Astrocyte of the cerebellum (primary cell): ENCODE measurements around the gene MEGF10.

Experiments
- DNase-seq: peaks from one replicate; pipeline ENCODE4 v3.0.0-alpha.2; 2011; ENCODE audit warnings: low read depth
- H3K4me3 ChIP-seq: 2 replicates; pipeline ENCODE4 v1.5.1; 2011; ENCODE audit warnings: mild to moderate bottlenecking, low read depth, low read length, moderate library complexity
- in situ Hi-C: cut with HindIII; loops from 2 replicates; pipeline ENCODE4 v1.10.0; 2017; ENCODE audit warnings: low sequenced_read_pairs
- TF ChIP-seq, protein P1 (sequence below): IDR thresholded peaks from 2 replicates; pipeline ENCODE4 v1.5.1; 2012; ENCODE audit warnings: low read length, low read depth, moderate library complexity, mild to moderate bottlenecking; ENCODE audit errors: missing control alignments

Gene MEGF10

DNA sequence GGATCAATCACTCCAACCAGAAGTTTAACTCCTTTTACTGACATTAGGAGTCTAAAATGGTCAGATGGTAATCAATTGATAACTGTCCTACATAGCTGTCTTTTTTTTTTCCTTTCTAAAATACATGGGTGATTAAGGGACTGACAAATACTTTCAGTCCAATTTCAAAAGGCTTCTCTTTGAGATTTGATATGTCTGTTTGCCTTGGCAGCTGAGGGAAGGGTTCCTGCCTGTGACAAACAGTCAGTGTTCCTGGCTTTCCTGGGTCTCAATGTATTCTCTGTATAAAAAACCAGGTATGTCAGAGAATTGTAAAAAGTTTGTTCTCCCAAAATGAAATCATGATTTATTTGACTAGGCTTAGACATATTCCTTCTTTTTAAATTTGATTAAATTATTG, 84.5 kb downstream of the MEGF10 start:
- TF ChIP-seq, protein P1, sequence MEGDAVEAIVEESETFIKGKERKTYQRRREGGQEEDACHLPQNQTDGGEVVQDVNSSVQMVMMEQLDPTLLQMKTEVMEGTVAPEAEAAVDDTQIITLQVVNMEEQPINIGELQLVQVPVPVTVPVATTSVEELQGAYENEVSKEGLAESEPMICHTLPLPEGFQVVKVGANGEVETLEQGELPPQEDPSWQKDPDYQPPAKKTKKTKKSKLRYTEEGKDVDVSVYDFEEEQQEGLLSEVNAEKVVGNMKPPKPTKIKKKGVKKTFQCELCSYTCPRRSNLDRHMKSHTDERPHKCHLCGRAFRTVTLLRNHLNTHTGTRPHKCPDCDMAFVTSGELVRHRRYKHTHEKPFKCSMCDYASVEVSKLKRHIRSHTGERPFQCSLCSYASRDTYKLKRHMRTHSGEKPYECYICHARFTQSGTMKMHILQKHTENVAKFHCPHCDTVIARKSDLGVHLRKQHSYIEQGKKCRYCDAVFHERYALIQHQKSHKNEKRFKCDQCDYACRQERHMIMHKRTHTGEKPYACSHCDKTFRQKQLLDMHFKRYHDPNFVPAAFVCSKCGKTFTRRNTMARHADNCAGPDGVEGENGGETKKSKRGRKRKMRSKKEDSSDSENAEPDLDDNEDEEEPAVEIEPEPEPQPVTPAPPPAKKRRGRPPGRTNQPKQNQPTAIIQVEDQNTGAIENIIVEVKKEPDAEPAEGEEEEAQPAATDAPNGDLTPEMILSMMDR: no peak
- no peak for DNase-seq
- in situ Hi-C loops: no loop called here
- no peak overlapping the region for H3K4me3 ChIP-seq

DNA sequence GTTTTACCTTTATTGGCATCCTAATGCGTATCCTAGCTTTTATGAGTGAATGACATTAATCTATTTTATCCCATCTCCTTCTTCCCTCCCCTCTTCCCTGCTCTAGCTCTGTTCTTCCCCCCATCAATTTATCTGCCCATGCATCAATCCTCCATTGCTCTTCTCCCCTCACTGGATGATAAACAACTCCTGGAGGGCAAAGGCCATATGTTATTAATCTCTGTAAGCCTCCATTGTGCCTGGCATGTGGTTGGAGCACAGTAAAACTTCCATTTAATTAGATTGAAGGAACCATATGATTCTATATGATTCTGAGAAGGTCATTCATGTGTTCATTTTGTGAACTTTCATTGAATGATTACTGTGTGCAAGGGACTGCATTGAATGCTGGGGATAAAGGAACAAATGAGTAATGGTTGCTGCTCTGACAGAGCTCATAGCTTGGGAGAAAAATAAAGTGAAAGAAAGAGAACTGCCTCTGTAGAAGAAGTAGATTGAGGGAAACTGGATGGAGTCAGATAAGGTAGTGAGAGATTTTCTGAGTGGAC, 85.0 kb downstream of the MEGF10 start:
- DNase-seq: no peak
- TF ChIP-seq, protein P1: no peak
- H3K4me3 ChIP-seq: no peak overlapping the region
- in situ Hi-C loops: no loop called here

DNA sequence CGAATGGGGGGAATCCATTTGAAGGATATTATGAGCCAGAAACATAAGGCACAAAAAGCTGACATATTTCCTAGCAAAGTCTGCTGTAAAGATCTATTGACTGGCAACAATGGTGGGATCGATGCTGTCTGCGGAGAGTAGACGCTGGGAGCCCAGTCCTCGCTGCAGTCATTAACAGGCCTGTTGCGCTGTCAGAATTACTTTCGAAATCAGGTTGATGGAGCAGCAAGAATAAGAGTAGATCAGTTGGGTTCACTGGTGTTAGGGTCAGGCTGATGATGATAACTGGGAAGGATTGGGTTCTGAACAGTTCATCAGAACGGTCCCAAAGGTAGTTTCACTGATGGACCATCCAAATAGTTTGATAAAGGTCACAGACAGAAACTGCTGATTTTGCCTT, 87.1 kb downstream of the MEGF10 start:
- TF ChIP-seq, protein P1: no peak
- in situ Hi-C loops: no loop called here
- no peak for DNase-seq
- no peak overlapping the region for H3K4me3 ChIP-seq

DNA sequence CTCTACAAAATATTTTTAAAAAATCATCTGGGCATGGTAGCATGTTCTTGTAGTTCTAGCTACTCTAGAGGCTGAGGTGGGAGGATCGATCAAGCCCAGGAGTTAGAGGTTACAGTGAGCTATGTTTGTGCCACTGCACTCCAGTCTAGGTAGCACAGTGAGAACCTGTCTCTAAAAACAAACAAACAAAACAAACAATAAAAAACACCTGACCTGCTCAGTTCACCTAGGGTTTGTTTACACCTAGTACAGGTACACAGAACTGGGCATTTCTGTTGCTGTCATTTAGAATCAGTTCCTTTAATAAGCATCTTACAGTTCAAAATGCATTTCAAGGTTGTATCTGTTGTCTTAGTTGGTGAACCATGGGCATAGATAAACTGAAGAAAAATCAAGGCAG, 95.3 kb downstream of the MEGF10 start:
- TF ChIP-seq, protein P1: no peak
- in situ Hi-C loops: no loop called here
- no peak overlapping the region for H3K4me3 ChIP-seq
- DNase-seq: no peak

DNA sequence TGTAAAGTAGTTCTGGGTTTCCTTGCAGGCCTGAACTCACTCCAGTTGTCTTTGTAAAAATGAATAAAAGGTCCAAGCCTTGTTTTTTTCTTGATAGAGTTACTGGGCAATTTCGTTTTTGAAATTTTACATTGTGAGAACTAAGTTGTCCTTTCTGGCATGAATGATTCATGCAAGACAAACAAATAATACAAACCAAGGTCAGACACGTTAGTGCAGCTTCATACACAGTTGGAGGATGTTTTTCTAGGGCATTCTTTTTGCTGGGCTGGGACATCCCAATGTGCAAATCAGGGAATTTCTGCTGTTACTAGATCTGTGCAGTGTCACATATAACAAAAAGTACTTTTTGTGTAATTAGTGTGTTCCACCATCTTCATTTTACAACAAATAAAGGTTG, 96.0 kb downstream of the MEGF10 start:
- peak; percentile 29 for DNase-seq
- in situ Hi-C loops: no loop called here
- no peak overlapping the region for H3K4me3 ChIP-seq
- TF ChIP-seq, protein P1: no peak

DNA sequence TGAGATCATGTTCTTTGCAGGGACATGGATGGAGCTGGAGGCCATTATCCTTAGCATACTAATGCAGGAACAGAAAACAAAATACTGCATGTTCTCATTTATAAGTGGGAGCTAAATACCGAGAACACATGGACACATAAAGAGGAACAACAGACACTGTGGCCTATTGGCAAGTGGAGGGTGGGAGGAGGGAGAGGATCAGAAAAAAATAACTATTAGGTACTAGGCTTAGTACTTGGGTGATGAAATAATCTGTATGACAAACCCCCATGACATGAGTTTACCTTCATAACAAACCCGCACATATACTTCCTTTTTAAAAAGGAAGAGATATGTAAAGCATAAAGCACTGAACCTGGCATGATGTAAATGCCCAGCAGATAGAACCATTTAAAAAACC, 99.0 kb downstream of the MEGF10 start:
- DNase-seq: no peak
- TF ChIP-seq, protein P1: no peak
- no peak overlapping the region for H3K4me3 ChIP-seq
- in situ Hi-C loops: no loop called here

DNA sequence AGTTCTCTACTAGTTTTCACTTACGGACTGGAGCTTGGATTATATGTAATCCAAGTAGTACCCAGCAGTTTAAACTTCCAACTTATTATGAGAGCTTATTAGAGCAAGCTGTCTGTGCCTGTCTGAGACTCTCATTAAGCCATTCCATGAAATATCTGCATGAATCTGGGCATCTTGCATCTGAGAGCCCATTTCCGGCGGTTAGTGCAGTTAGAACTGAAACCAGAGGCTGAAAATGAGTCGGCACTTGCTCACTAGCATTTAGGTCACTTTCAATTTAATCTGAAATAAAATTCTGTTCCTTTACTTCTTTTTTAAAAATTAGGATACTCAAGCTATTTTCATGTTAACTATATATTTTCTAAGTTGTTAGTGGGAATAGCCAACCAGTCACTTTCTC, 102.2 kb downstream of the MEGF10 start:
- no peak for DNase-seq
- no peak overlapping the region for H3K4me3 ChIP-seq
- TF ChIP-seq, protein P1: no peak
- in situ Hi-C loops: no loop called here
